Endothelial cell of umbilical vein (primary cell): ENCODE measurements around the gene POMC. TPM values are rescaled to one million over a fixed set of nuclear protein-coding genes. Genes with fewer than 3 reads are reported as not detected.

Experiments
- BruUV-seq: library from RNA; stranded (reverse); fragments of 400-500 nt; replicated peaks from 2 replicates; lab custom pipeline; 2021; lab: Mats Ljungman, UMichigan
- CTCF ChIA-PET: fragments of 300-600, 350-600 bp; sonication (Branson Sonifier 250); formaldehyde crosslinking; loops from one replicate; lab custom pipeline; 2021; ENCODE audit warnings: antibody characterized with exemption, inconsistent platforms; lab: Charles Lee
- POLR2A ChIA-PET: fragments of 300-600, 350-600 bp; sonication (Branson Sonifier 250); formaldehyde crosslinking; loops from one replicate; lab custom pipeline; 2021; ENCODE audit warnings: antibody characterized with exemption, inconsistent platforms; lab: Charles Lee
- DNase-seq: peaks from one replicate; pipeline ENCODE4 v3.0.0-alpha.2; 2011; ENCODE audit warnings: low read depth, low spot score
- FAIRE-seq: peaks from 2 replicates; lab custom pipeline; 2011; peaks lifted over from hg19 to GRCh38; lab: Jason Lieb, UNC
- H2AFZ ChIP-seq: 2 replicates; pipeline ENCODE4 v1.6.0; 2012; ENCODE audit warnings: low read depth, low read length, control low read depth, inconsistent platforms
- H3K27ac ChIP-seq: 2 replicates; pipeline ENCODE4 v1.5.1; 2011; ENCODE audit warnings: low read depth, mild to moderate bottlenecking, control low read depth, low read length, moderate library complexity; ENCODE audit not compliant: insufficient read depth
- H3K27me3 ChIP-seq, 2 experiments: 2 replicates each; pipeline versions ENCODE4 v1.6.0 to v1.6.1; 2011; ENCODE audit warnings: low read length in 2 of 2, mixed read lengths in 1 of 2; ENCODE audit not compliant: control insufficient read depth in 2 of 2, insufficient read depth in 2 of 2
- H3K36me3 ChIP-seq, 2 experiments: 2 replicates in 1 of 2; 3 replicates in 1 of 2; pipeline ENCODE4 v1.5.1; 2011; ENCODE audit warnings: low read length in 2 of 2, mild to moderate bottlenecking in 1 of 2, moderate library complexity in 1 of 2; ENCODE audit not compliant: control insufficient read depth in 2 of 2, insufficient read depth in 2 of 2; ENCODE audit errors: extremely low read depth in 1 of 2
- H3K4me1 ChIP-seq: 3 replicates; pipeline ENCODE4 v1.5.1; 2011; ENCODE audit warnings: mild to moderate bottlenecking, low read length; ENCODE audit not compliant: control insufficient read depth, insufficient read depth; ENCODE audit errors: extremely low read depth
- H3K4me2 ChIP-seq: 2 replicates; pipeline ENCODE4 v1.6.1; 2011; ENCODE audit warnings: low read length, control low read depth, mixed read lengths; ENCODE audit not compliant: insufficient read depth
- H3K4me3 ChIP-seq, 3 experiments: fragments of 200-600 bp in 1 of 3; sonication (generic), shearing (Covaris generic) in 1 of 3; replicated peaks in 1 of 3; 2 replicates each; pipeline ENCODE4 v1.5.1; 2011 to 2016; ENCODE audit warnings: control low read depth in 3 of 3, low read length in 3 of 3, mild to moderate bottlenecking in 2 of 3, inconsistent platforms in 1 of 3, low read depth in 1 of 3, moderate library complexity in 1 of 3; ENCODE audit not compliant: insufficient read depth in 1 of 3
- H3K79me2 ChIP-seq: 2 replicates; pipeline ENCODE4 v1.6.0; 2012; ENCODE audit warnings: low read length, inconsistent platforms; ENCODE audit not compliant: control insufficient read depth, insufficient read depth
- H3K9ac ChIP-seq: replicated peaks from 2 replicates; pipeline ENCODE3; 2011; ENCODE audit warnings: low read length, control low read depth; ENCODE audit not compliant: insufficient read depth; ENCODE audit errors: extremely low read depth
- H3K9me1 ChIP-seq: replicated peaks from 3 replicates; pipeline ENCODE4 v1.6.0; 2011; ENCODE audit warnings: mild to moderate bottlenecking, low read length; ENCODE audit not compliant: control insufficient read depth, insufficient read depth; ENCODE audit errors: extremely low read depth
- H3K9me3 ChIP-seq: replicated peaks from 2 replicates; pipeline ENCODE4 v1.5.1; 2012; ENCODE audit warnings: low read length, inconsistent platforms; ENCODE audit not compliant: control insufficient read depth, insufficient read depth
- H4K20me1 ChIP-seq: replicated peaks from 2 replicates; pipeline ENCODE3; 2011; ENCODE audit warnings: mild to moderate bottlenecking, low read length; ENCODE audit not compliant: control insufficient read depth, insufficient read depth; ENCODE audit errors: extremely low read depth
- CTCF ChIP-seq, 2 donors: IDR thresholded peaks; 1 replicate in 1 of 2; 2 replicates in 1 of 2; pipeline ENCODE4 v1.5.1; 2011; ENCODE audit warnings: low read length in 2 of 2, mild to moderate bottlenecking in 2 of 2, moderate library complexity in 2 of 2, control low read depth in 1 of 2, inconsistent platforms in 1 of 2, low read depth in 1 of 2; ENCODE audit not compliant: insufficient read depth in 1 of 2; ENCODE audit errors: extremely low read depth in 1 of 2
- EZH2 ChIP-seq: IDR thresholded peaks from 2 replicates; pipeline ENCODE4 v1.6.1; 2012; ENCODE audit warnings: borderline replicate concordance, low read depth, mild to moderate bottlenecking, moderate library complexity, low read length, inconsistent platforms; ENCODE audit not compliant: severe bottlenecking
- FOS ChIP-seq: IDR thresholded peaks from 2 replicates; pipeline ENCODE4 v1.6.1; 2011; ENCODE audit warnings: mild to moderate bottlenecking, low read length, moderate library complexity, borderline replicate concordance; ENCODE audit not compliant: insufficient read depth
- GATA2 ChIP-seq: IDR thresholded peaks from 2 replicates; pipeline ENCODE4 v1.7.0; 2011; ENCODE audit warnings: low read depth, mild to moderate bottlenecking, moderate library complexity, mixed read lengths, low read length; ENCODE audit not compliant: insufficient read length, insufficient read depth
- JUN ChIP-seq: IDR thresholded peaks from 2 replicates; pipeline ENCODE4 v1.6.1; 2011; ENCODE audit warnings: borderline replicate concordance, low read depth; ENCODE audit not compliant: insufficient read length, insufficient read depth
- MYC ChIP-seq: IDR thresholded peaks from one replicate; pipeline ENCODE4 v1.6.1; 2011; ENCODE audit warnings: mild to moderate bottlenecking, low read depth, low read length
- POLR2A ChIP-seq: IDR thresholded peaks from 2 replicates; pipeline ENCODE4 v1.6.1; 2012; ENCODE audit warnings: low read depth, mild to moderate bottlenecking, control low read depth, low read length
- POLR2AphosphoS5 ChIP-seq: IDR thresholded peaks from 2 replicates; pipeline ENCODE4 v1.6.1; 2012; ENCODE audit warnings: low read depth, mild to moderate bottlenecking, control low read depth, low read length, moderate library complexity; ENCODE audit not compliant: insufficient read depth
- dilution Hi-C: fragments of 300-500 bp; cut with MboI; formaldehyde crosslinking; loops from one replicate; pipeline ENCODE4 v1.15.0; 2019; ENCODE audit warnings: low sequenced_read_pairs; ENCODE audit not compliant: extremely low pct_ligation_motif_present
- intact Hi-C: fragments of 100-400 bp; cut with micrococcal nuclease; formaldehyde crosslinking; loops from one replicate; pipeline ENCODE4 v1.10.0; 2022
- polyA plus RNA-seq, 4 experiments: library from polyadenylated mRNA; depleted of rRNA in 3 of 4; stranded (reverse) in 3 of 4; unstranded in 1 of 4; fragments of >200 nt; gene quantifications; 2 replicates each; pipeline versions ENCODE4 v1.2.1 to v1.2.3, GENCODE V29; 2011 to 2012; ENCODE audit warnings: missing spikeins in 1 of 4
- total RNA-seq: library from RNA; stranded (reverse); gene quantifications from 2 replicates; pipeline ENCODE4 v1.2.3, GENCODE V29; 2021
- TF ChIP-seq, protein P1 (sequence below): IDR thresholded peaks from 2 replicates; pipeline ENCODE4 v1.6.1; 2011; ENCODE audit not compliant: insufficient read depth, insufficient read length

POMC gene
- total and polyA plus RNA-seq, 2 donors (not counting 3 experiments of a cell fraction or from before 2014, with no cell fraction given), result 2.4 to 2.7 TPM

DNA sequence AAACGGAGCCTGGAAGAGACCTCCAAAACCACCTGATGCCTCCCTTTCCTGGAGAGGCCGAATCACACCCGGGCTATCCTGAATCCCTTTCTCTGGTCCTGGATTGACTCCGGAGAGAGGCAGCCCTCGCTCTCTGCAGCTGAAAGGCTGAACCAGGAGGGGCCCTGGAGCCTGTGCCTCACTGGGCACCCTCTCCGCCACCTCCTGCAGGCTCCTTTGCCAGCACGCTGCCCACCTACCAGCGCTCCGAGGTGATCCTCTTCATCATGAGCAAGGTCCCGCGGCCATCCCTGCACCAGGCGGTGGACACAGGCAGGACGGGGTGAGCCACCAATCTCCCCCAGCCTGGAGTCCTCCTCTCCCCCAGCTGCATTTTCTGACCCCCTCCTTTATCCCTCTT lies 35.7 kb downstream of the POMC start:
- no TSS peak for BruUV-seq

More for the DNA sequence above, 35.7 kb downstream of the POMC start:
- Histone ChIP-seq H3K4me3 (no peak overlapping the region), H3K4me2 (no peak overlapping the region), H3K36me3 (no peaks in the 10 kb centered on the region), H3K9me1 (no peaks in the 10 kb centered on the region), H4K20me1 (no peaks in the 10 kb centered on the region), H3K4me1 (peaks cover 4% of the 10 kb centered on the region), H3K79me2 (no peaks in the 10 kb centered on the region), H3K27ac (no peak overlapping the region), H3K9me3 (no peaks in the 10 kb centered on the region), H3K9ac (no peak overlapping the region), H3K27me3 (peaks cover 7 to 24% of the 10 kb centered on the region in 2 experiments), H2AFZ (no peak overlapping the region)
- FAIRE-seq, result no peak
- DNase-seq, result no peak
- ChIA-PET CTCF (interaction anchor here (1.2 to 17.9 kb wide), 3 partner anchors 63 to 723 kb away, joined by 4 to 679 read pairs (median 4); no protein-coding TSS in a partner anchor), POLR2A (no interaction called here)
- TF ChIP-seq GATA2 (no peak), EZH2 (no peak), FOS (no peak), POLR2AphosphoS5 (no peak), POLR2A (no peak), MYC (no peak), CTCF (IDR thresholded peaks at IDR 0.05; ENCODE audit: extremely low read depth in 1 of 2, insufficient read depth in 1 of 2, low read depth in 1 of 2, low read length in 2 of 2) (no peak), JUN (no peak)
- TF ChIP-seq, protein P1, sequence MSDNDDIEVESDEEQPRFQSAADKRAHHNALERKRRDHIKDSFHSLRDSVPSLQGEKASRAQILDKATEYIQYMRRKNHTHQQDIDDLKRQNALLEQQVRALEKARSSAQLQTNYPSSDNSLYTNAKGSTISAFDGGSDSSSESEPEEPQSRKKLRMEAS, result no peak
- intact Hi-C loops (no loop called here), dilution Hi-C loops (no loop called here)
